ENCODE measurements around the gene MYOM1. TPM values are rescaled to one million over a fixed set of nuclear protein-coding genes. Genes with fewer than 3 reads are reported as not detected.
"Not testable (repeated sequence)": the region's sequence is repeated elsewhere in the genome, so short reads cannot be mapped to it uniquely, and the experiment has no call there.

Gene MYOM1
- polyA plus RNA-seq, 1 donor from 2014 or later = 2.4 TPM

DNA sequence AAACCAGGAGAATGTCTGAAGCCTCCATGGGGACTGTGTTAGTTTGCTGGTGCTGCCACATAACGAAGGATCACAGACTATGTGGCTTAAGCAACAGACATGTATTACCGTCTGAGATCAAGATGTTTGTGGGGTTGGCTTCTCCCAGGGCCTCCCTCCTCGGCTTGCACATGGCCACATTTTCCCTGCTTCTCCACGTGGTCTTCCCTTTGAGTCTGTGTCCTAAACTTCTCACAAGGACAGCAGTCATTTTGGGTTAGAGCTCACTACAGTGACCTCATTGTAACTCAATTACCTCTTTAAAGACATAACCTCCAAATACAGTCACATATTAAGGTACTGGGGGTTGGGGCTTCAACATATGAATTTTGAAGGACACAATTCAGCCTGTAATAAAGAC lies 162.2 kb downstream of the MYOM1 start:
- Mint-ChIP-seq H3K27ac (peak overlapping the region in 2 of 3 donors; percentile 59 to 88), H3K9me3 (peaks cover 0 to 6% (median 5%) of the 10 kb centered on the region in 3 donors), H3K4me1 (peaks cover 21 to 24% (median 23%) of the 10 kb centered on the region in 3 donors), H3K27me3 (peaks cover 12% of the 10 kb centered on the region), H3K4me3 (no peak overlapping the region), H3K36me3 (peaks cover 2% of the 10 kb centered on the region)

DNA sequence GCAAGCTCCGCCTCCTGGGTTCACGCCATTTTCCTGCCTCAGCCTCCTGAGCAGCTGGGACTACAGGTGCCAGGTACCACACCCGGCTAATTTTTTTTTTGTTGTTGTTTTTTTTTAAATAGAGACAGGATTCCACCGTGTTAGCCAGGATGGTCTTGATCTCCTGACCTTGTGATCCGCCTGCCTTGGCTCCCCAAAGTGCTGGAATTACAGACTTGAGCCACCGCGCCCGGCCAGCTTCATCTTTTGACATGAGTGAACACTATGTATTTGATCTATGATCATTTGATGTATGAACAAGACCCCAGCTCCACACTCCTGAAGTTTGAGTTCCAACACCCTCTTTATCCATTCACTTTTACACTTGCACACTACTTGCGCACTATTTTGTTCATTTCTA lies 163.5 kb downstream of the MYOM1 start:
- Mint-ChIP-seq H3K4me1 (peaks cover 12 to 17% (median 16%) of the 10 kb centered on the region in 3 donors), H3K9me3 (peaks cover 0 to 6% (median 5%) of the 10 kb centered on the region in 3 donors)

DNA sequence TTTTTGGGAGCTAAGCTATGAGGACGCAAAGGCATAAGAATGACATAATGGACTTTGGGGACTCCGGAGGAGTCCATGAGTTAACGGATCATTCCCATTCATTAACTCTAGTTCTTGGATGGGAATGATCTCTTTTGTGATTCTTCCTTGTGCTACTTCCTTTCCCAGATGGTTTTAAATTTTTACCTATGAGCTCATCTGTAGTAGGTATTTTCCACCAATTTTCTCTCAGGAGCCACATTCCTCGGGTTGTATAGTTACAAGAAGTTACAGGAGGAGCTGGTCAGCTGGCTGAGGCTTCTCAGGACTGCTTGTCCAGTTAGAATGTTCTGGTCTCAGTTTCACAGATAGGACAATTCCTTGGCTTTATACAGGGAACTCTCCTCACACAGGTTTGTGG lies 164.0 kb downstream of the MYOM1 start:
- Mint-ChIP-seq H3K9me3 (peaks cover 0 to 6% (median 5%) of the 10 kb centered on the region in 3 donors), H3K27ac (no peak overlapping the region), H3K36me3 (peaks cover 2% of the 10 kb centered on the region), H3K27me3 (peaks cover 12% of the 10 kb centered on the region), H3K4me1 (peaks cover 8 to 12% (median 12%) of the 10 kb centered on the region in 3 donors), H3K4me3 (no peak overlapping the region)

More for the DNA sequence above, 163.5 kb downstream of the MYOM1 start:
- H3K4me3 Mint-ChIP-seq = no peak overlapping the region
- peaks cover 2% of the 10 kb centered on the region for H3K36me3 Mint-ChIP-seq
- H3K27ac Mint-ChIP-seq = no peak overlapping the region
- peaks cover 12% of the 10 kb centered on the region for H3K27me3 Mint-ChIP-seq

DNA sequence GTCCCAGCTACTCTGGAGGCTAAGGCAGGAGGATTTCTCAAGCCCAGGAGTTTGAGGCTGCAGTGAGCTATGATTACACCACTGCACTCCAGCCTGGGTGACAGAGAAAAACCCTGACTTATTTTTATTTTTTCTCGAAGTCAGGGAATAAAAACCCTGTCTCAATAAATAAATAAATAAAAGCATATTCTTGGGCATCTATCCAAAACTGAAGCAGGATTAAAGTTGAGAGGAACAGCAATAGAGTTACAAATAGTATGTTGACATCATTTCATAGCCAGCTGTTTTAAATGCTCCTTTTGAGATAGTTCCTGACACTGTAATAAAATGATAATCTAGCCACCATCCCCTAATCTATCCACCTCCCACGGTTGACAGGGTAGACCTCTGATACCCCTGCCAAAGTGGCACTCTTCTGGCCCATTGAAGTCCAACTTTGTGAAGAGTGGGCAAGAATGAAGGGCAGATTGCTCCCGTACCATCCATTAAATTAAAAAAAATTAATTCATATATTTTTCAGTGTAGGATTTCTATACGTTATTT lies 164.5 kb downstream of the MYOM1 start:
- Mint-ChIP-seq H3K36me3 (peaks cover 2% of the 10 kb centered on the region), H3K4me1 (peaks cover 5 to 7% (median 6%) of the 10 kb centered on the region in 3 donors), H3K27me3 (peaks cover 12% of the 10 kb centered on the region), H3K4me3 (no peak overlapping the region), H3K9me3 (peaks cover 0 to 6% (median 5%) of the 10 kb centered on the region in 3 donors), H3K27ac (no peak overlapping the region)

DNA sequence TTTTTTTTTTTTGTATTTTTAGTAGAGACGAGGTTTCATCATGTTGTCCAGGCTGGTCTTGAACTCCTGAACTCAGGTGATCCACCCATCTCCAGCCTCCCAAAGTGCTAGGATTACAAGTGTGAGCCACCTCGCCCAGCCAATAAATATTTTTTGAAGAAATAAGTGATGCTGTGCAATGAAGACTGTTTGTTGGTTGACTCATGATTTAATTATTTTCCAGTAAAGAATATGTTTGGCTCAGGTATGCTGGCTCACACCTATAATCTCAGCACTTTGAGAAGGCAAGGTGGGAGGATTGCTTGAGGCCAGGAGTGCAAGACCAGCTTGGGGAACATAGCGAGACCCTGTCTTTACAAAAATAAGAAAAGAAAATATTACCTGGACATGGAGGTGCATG lies 165.0 kb downstream of the MYOM1 start:
- Mint-ChIP-seq H3K36me3 (peaks cover 2% of the 10 kb centered on the region), H3K4me3 (no peak overlapping the region), H3K9me3 (peaks cover 0 to 6% (median 5%) of the 10 kb centered on the region in 3 donors), H3K27ac (no peak overlapping the region), H3K27me3 (peaks cover 12% of the 10 kb centered on the region), H3K4me1 (peaks cover 3 to 6% (median 6%) of the 10 kb centered on the region in 3 donors)

DNA sequence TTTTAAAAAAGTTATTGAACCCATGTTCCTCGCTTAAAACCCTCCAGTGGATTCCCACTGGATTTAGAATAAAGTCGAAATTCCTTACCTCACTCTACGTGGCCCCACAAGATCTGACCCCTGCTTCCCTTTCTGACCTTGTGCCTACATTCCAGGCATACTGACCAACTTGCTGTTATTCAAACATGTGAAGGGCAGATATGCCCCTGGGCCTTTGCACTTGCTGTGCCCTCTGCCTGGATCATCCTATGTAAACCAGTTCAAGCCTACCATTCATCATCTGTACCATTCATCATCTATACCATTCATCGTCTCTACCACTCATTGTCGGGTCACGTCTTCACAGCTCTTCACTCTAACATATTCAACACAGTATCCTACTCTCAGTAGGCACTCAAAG lies 165.6 kb downstream of the MYOM1 start:
- peak overlapping the region in 1 of 3 donors; percentile 32 for H3K27ac Mint-ChIP-seq
- H3K4me1 Mint-ChIP-seq = peaks cover 0 to 5% (median 4%) of the 10 kb centered on the region in 3 donors
- no peak overlapping the region for H3K4me3 Mint-ChIP-seq
- H3K27me3 Mint-ChIP-seq = peaks cover 12% of the 10 kb centered on the region
- peaks cover 2% of the 10 kb centered on the region for H3K36me3 Mint-ChIP-seq
- peaks cover 0 to 6% (median 5%) of the 10 kb centered on the region in 3 donors for H3K9me3 Mint-ChIP-seq

DNA sequence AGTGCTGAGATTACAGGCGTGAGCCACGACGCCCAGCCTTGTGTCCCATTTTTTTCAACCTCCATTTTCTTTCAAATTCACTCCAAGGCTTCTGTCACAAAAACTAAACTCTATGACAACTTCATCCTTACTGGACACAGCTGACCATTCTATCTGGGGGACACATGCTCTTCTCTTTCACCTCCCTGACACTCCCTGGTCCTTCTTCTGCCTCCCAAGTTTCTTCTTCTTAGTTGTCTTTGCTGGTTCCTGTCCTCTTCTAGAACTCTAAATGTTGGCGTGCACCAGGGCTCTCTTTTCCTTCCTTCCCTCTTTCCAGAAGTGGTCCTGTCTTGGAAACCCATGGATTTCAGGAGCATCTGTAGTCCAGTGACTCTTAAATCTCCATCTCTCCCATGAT lies 166.7 kb downstream of the MYOM1 start:
- Mint-ChIP-seq H3K9me3 (peaks cover under 1 to 6% (median 5%) of the 10 kb centered on the region in 3 donors), H3K27ac (no peak overlapping the region), H3K36me3 (peaks cover 2% of the 10 kb centered on the region), H3K27me3 (peaks cover 12% of the 10 kb centered on the region), H3K4me1 (peaks cover 0 to 3% (median 0%) of the 10 kb centered on the region in 3 donors), H3K4me3 (no peak overlapping the region)

DNA sequence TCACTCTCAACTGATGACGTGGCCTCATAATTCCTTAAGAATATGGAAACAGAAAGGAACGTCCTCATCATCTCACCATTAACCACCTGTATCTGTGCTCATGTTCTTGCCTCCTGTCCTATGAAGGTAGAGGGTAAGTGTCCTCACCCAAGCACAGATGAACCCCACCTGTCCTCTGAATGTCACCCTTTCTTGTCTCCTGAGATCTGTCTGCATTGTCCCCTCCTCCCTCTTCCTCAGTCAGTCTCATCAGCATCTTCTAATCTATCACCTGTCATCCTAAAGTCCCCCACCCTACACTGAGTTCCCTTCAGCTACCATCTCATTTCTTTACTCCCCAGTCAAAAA lies 167.4 kb downstream of the MYOM1 start:
- Mint-ChIP-seq H3K27me3 (peaks cover 12% of the 10 kb centered on the region), H3K27ac (no peak overlapping the region), H3K9me3 (peaks cover 2 to 6% (median 5%) of the 10 kb centered on the region in 3 donors), H3K36me3 (peaks cover 2% of the 10 kb centered on the region), H3K4me3 (no peak overlapping the region), H3K4me1 (peaks cover 0 to 3% (median 0%) of the 10 kb centered on the region in 3 donors)

DNA sequence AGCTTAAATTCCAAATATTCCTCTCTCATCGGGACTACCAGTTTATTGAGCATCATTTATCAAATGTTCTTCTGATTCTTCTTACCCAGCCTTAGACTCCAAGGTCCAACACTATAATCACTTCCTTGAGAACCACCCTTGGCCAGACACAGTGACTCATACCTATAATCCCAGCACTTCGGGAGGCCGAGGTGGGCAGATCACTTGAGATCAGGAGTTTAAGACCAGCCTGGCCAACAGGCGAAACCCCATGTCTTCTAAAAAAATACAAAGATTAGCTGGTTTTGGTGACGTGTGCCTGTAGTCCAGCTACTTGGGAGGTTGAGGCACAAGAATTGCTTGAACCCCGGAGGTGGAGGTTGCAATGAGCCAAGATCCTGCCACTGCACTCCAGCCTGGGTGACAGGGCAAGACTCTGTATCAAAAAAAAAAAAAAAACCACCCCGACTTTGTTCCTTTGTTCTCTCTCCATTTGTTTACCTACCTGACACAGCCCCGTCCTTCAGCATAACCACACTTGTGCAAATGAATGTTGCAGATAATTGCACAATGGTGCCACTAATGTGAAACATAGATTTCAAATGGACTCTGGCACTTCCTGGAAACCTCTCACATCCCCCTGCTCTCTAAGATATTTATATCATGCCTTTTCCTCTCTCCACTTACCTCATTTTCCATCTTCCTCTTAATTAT lies 167.9 kb downstream of the MYOM1 start:
- H3K9me3 Mint-ChIP-seq = peaks cover 2 to 6% (median 5%) of the 10 kb centered on the region in 3 donors
- H3K27me3 Mint-ChIP-seq = peaks cover 12% of the 10 kb centered on the region
- no peak overlapping the region for H3K27ac Mint-ChIP-seq
- H3K4me3 Mint-ChIP-seq = no peak overlapping the region
- H3K36me3 Mint-ChIP-seq = peaks cover 2% of the 10 kb centered on the region
- H3K4me1 Mint-ChIP-seq = peaks cover 0 to 3% (median 0%) of the 10 kb centered on the region in 3 donors

DNA sequence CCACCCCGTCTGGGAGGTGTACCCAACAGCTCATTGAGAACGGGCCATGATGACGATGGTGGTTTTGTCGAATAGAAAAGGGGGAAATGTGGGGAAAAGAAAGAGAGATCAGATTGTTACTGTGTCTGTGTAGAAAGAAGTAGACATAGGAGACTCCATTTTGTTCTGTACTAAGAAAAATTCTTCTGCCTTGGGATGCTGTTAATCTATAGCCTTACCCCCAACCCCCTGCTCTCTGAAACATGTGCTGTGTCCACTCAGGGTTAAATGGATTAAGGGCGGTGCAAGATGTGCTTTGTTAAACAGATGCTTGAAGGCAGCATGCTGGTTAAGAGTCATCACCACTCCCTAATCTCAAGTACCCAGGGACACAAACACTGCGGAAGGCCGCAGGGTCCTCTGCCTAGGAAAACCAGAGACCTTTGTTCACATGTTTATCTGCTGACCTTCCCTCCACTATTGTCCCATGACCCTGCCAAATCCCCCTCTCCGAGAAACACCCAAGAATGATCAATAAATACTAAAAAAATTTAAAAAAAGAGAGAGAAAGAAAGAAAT lies 169.8 kb downstream of the MYOM1 start:
- not testable (repeated sequence) for H3K27ac Mint-ChIP-seq, H3K36me3 Mint-ChIP-seq, H3K4me1 Mint-ChIP-seq, H3K4me3 Mint-ChIP-seq, H3K9me3 Mint-ChIP-seq
- H3K27me3 Mint-ChIP-seq = peaks cover 15% of the 10 kb centered on the region

DNA sequence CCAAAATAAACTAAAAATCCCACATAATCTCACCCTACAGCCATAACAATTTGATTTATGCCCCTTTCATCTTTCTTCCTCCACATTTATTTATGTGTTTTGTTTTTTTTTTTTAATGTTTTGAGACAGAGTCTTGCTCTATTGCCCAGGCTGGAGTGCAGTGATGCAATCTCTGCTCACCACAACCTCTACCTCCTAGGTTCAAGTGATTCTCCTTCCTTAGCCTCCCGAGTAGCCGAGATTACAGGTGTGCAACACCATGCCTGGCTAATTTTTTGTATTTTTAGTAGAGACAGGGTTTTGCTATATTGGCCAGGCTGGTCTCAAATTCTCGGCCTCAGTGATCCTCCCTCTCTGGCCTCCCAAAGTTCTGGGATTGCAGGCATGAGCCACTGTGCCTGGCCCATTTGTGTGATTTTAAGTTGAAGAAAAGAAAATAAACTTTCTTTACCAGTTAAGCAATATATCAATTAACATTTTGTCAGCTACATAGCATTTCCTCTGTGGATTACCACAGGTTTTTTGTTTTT lies 170.9 kb downstream of the MYOM1 start:
- Mint-ChIP-seq H3K4me1 (peaks cover 0 to 3% (median 0%) of the 10 kb centered on the region in 3 donors), H3K36me3 (peaks cover 2% of the 10 kb centered on the region), H3K27ac (peak overlapping the region in 1 of 3 donors; percentile 35), H3K27me3 (peaks cover 11% of the 10 kb centered on the region), H3K4me3 (no peak overlapping the region), H3K9me3 (peaks cover 2 to 6% (median 3%) of the 10 kb centered on the region in 3 donors)

DNA sequence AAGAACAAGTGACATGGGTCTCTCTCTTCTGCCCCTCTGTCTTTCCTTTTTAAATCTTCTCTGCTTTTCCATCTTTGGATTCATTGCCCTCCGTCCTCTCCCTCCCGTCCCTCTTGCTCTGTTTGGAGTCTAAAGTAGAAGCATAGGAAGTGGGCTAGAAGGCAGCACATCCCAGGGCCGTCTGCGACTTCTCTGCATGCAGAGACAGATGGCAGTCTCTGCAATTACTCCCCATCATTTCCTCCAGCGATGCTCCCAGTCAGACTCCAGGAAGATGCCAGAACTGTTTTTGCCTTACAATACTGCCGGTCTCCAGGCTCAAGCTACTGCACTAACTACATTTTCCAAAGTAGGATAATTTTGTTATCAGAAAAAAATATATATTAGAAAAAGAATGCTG lies 171.6 kb downstream of the MYOM1 start:
- Mint-ChIP-seq H3K27me3 (peaks cover 5% of the 10 kb centered on the region), H3K4me1 (peaks cover 0 to under 1% (median 0%) of the 10 kb centered on the region in 3 donors), H3K27ac (no peak overlapping the region), H3K36me3 (peaks cover 2% of the 10 kb centered on the region), H3K9me3 (peaks cover 0 to 2% (median 2%) of the 10 kb centered on the region in 3 donors), H3K4me3 (no peak overlapping the region)

DNA sequence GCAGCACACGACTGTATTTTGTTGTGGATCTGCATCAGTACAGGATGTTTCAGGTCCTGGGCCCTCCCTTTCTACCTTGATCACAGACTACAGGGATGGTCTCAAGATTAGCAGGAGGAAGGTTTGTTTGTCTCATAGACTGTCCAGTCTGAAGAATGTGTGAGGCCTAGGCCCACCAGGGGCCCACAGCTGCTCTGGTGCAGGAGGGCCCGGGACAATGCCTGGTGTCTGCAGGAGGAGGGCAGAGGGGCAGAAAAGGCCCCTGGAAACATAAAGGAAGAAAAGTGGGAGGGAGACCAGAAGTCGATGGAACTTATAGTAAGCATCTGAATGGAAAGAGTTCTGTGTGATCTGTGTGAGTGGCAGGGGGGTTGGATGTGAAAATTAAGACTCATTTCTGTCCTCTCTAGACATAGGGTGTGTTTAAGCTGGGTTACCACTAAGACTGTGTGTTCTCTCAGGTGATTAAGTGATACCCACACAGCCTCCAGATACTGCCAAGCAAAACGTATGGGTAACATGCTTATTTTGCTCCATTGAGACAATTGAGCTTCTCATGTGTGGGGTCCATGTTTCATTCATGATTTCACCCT lies 173.5 kb downstream of the MYOM1 start:
- peaks cover 3% of the 10 kb centered on the region for H3K27me3 Mint-ChIP-seq
- H3K9me3 Mint-ChIP-seq = peaks cover 0 to 2% (median 0%) of the 10 kb centered on the region in 3 donors
- no peak overlapping the region for H3K27ac Mint-ChIP-seq
- H3K36me3 Mint-ChIP-seq = no peaks in the 10 kb centered on the region
- H3K4me1 Mint-ChIP-seq = peaks cover 0 to 4% (median 0%) of the 10 kb centered on the region in 3 donors
- no peak overlapping the region for H3K4me3 Mint-ChIP-seq

DNA sequence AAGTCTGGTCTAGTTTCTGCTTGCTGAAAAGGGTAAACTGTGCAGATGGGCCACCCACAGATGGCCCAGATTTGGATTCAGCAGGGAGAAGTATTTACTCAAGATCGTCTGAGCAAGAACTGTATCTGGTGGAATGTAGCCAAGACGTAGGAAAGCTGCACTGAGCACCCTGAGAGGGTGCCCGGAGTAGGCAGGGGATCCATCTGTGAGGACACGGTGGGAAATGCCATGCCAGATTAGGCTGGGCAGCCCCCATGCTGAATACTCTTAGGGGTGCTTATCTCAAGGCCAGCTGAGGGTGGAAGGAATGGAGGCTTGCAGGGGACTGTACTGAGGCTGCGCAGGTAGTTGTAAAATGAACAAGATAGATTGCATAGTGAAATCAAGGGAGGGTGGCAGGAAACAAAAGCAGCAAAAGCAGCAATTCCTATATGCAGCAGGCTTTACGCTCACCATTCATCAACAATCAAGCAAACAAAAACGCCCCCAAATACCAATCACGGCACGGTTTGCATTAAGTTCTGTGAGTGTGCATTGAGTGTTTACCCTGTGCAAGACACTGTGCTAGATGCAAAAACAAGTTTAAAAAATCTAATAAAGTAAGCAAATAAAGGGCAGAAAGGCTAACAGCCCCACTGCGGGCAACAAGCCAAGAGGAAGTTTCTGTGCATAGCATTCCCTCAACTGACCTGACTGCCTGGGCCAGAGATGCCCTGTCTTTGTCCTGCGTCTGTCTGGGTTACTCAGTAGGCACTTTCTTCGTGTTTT lies 174.7 kb downstream of the MYOM1 start:
- no peak overlapping the region for H3K4me3 Mint-ChIP-seq
- H3K9me3 Mint-ChIP-seq = peaks cover 0 to 2% (median 0%) of the 10 kb centered on the region in 3 donors
- peaks cover 3% of the 10 kb centered on the region for H3K27me3 Mint-ChIP-seq
- H3K4me1 Mint-ChIP-seq = peaks cover 0 to 4% (median 0%) of the 10 kb centered on the region in 3 donors
- no peaks in the 10 kb centered on the region for H3K36me3 Mint-ChIP-seq
- H3K27ac Mint-ChIP-seq = no peak overlapping the region

Data from IgD-negative memory B cell (primary cell).